ENCODE measurements around the gene NEGR1.

DNA sequence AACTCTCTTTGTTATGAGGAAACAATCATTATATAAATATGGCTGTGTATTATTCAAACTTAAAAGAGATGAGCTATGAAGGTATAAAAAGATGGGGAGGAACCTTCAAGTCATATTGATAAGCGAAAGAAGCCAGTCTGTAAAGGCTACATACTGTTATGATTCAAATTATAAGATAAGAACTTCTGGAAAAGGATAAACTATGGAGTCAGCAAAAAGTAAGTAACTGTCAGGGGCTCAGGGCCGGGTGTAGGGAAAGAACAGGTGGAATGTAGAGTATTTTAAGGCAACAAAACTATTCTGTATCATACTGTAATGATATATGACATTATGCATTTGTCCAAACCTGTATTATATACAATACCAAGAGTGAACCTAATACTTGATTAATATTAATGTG, 628.4 kb downstream of the NEGR1 start:
- TF ChIP-seq, protein P1, sequence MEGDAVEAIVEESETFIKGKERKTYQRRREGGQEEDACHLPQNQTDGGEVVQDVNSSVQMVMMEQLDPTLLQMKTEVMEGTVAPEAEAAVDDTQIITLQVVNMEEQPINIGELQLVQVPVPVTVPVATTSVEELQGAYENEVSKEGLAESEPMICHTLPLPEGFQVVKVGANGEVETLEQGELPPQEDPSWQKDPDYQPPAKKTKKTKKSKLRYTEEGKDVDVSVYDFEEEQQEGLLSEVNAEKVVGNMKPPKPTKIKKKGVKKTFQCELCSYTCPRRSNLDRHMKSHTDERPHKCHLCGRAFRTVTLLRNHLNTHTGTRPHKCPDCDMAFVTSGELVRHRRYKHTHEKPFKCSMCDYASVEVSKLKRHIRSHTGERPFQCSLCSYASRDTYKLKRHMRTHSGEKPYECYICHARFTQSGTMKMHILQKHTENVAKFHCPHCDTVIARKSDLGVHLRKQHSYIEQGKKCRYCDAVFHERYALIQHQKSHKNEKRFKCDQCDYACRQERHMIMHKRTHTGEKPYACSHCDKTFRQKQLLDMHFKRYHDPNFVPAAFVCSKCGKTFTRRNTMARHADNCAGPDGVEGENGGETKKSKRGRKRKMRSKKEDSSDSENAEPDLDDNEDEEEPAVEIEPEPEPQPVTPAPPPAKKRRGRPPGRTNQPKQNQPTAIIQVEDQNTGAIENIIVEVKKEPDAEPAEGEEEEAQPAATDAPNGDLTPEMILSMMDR (IDR thresholded peaks at IDR 0.05) = no peak
- no peak for TF ChIP-seq POLR2A (IDR thresholded peaks at IDR 0.05)
- TF ChIP-seq POLR2AphosphoS5 (IDR thresholded peaks at IDR 0.05) = no peak

Data from upper lobe of left lung (tissue), 4 donors.